Stimulated activated naive CD4-positive, alpha-beta T cell (primary cell): ENCODE data around the gene LENEP.

Experiments
- DNase-seq, 6 experiments: peaks; one replicate each; lab custom pipeline; 2025; lab: John Stamatoyannopoulos, UW

LENEP gene

DNA sequence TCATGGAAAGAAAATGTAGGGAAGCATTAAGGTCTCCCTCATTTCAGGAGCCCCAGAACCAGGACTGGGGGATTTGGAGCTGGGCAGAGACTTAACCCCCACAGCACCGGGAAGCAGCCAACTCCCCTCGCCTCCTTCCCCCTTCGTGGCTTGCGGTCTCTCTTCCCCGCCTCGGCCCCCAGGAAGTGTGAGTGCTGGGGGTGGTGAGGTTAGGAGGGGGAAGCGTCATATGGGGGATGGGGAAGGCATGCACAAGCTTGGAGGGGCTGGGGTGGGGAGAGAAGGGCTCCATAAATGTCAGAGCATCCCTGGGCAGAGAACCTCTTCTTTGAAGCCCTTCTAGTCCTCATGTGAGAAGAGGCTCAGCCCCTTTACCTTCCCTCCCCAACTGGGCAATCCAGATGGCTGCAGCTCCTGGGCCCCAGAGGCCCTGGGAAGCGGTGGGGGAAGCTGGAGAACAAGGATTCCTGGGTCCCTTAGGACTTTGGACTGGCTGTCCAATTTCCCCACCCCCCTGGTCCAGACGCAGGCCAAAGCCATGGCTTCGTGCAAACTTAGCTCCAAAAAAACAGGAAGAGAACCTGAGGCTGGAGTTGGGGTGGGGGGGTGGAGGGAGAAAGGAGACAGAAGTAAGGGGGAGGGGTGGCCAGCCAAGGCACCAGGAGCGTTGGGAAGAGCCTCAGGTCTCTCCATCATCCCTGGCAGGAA is 17.0 kb downstream of the LENEP start:
- peak in 3 of 6 experiments; percentile 13 to 31 (median 29) for DNase-seq

DNA sequence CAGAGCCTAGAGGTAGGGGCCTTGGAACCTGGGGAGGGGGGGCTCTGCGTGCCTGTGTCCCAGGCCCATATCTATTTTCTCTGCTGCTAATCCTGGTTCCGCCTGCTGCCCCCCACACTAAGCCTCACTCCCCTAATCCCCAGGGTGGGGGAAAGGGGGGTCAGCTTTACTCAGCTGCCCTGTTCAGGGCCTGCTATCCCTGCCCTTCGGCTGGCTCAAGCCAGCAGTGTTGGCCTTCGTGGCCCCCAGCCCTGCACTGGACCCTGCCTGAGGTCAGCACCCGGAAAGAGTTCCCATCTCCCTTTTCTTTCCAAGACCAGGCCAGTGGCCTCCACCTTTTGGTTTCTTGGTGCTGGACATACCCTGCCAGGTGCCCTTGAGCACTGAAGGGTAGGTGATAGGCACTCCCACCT is 17.6 kb downstream of the LENEP start:
- no peak for DNase-seq

DNA sequence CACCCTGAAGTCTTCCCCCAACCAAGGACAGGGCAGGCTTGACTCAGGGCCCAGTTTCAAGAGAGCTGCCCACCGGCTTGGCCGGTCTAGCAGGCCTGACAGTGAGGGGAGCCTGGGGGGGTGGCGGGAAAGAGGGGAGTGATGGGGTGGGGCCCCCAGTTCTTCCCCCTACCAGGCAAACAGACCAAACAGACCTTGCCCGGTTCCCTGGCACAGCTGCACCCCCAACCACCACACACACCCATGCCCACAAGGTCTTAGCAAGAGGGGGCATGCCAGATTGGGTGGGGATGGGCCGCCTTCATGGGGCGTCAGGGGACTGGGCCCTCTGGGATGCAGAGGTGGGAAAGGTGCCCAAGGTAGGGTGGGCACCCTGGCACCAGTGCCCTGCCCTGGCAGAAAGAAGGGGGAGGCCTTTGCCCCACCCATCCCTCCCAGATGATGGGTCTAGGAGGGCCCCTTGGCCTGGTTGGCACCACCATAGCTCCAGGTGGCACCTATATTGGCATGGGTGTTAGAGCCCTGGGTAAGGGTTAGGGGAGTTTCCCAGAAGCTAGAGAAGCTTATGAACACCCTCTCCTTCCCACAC is 18.1 kb downstream of the LENEP start:
- DNase-seq, result no peak

DNA sequence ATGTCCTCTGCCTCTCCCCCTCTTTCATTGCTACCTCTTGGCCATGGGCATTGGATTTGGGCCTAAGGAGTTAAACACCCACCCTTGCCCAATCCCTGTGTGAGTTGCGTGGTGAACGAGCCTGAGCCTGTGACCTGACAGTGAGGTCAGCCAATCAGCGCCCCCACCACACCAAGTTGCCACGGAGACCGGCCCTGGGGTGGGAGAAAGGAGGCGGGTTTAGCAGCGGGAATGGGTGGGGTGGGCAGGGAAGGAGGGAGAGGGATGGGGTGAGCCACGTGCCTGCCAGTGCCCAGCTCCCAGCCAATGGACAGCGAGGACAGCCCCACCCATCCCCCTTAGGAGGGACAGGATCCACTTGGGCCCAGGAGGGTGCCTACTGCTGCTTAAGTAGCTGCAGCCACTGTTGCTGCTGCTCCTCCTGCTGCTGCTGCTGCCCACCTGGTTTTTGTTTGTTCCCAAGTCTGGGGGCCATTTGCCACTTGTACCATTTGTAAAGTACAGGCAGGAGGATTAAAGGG is 18.7 kb downstream of the LENEP start:
- DNase-seq, result peak in 3 of 6 experiments; percentile 13 to 36 (median 26)

DNA sequence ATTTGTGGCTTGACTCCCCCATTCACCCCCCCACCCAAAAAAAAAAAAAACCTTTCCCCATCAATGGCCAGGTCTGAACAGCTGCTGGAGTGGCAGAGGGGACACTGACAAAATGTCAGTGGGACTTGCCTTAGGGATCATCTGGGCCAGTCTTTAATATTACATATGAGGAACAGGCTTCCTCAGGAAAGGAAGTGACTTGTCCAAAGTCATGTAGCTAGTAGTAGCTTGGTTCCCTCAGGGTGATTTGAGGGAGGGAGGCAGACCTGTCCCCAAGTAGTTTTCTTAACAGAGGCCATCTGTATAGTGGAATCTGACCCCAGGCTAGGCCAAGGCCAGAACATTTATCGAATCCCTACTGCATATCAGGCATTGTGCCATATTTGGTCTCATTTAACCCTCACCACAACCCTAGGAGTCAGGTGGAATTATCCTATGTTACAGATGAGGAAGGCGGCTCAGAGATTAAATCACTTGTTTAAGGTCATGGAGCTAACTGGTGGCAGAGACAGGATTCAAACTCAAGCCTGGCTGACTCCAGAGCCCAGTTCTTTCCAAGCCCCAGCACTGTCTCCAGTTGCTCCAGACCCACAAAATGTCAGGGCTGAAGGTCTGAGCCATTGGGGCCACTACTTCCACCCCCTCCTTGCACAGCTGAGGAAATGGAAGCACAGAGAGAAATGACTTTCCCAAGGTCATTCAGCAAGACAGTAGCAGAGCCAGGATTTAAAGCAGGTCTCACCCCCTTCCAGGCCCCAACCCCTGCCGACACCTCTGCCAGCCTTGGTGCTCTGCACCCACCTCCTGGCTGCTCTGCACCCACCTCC is 19.6 kb downstream of the LENEP start:
- peak in 1 of 6 experiments; percentile 55 for DNase-seq

DNA sequence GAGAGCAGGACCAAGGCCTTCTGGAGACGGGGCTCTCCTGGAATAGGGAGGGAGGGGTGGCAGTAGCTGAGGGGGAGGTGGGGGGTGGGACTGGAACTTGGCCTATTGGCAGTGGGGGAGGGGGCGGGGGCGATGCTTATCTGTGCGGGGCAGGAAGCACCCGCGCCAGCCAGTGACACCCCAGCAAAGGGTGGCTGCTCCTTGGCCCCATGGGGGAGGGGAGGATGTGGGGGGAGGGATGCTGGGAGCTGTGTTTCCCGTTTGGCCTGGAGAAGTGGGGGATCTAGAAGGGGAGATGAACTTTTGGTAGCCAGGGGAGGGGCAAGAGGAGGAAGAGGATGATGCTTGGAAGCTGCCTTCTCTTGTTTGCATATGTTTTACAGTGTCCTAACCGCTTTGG is 20.2 kb downstream of the LENEP start:
- peak; percentile 42 to 69 (median 55) for DNase-seq

DNA sequence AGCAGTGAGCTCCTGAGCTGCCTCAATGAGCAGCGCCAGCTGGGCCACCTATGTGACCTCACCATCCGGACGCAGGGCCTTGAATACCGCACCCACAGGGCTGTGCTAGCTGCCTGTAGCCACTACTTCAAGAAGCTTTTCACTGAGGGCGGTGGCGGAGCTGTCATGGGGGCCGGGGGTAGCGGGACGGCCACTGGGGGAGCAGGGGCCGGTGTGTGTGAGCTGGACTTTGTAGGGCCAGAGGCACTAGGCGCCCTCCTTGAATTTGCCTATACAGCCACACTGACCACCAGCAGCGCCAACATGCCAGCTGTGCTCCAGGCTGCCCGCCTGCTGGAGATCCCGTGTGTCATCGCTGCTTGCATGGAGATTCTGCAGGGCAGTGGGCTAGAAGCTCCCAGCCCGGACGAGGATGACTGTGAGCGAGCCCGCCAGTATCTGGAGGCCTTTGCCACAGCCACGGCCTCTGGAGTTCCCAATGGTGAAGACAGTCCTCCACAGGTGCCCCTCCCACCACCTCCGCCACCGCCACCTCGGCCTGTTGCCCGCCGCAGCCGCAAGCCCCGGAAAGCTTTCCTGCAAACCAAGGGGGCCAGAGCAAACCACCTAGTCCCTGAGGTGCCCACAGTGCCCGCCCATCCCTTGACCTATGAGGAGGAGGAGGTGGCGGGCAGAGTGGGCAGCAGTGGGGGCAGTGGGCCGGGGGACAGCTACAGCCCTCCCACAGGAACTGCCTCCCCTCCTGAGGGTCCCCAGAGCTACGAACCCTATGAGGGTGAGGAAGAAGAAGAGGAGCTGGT is 21.5 kb downstream of the LENEP start:
- no peak for DNase-seq

DNA sequence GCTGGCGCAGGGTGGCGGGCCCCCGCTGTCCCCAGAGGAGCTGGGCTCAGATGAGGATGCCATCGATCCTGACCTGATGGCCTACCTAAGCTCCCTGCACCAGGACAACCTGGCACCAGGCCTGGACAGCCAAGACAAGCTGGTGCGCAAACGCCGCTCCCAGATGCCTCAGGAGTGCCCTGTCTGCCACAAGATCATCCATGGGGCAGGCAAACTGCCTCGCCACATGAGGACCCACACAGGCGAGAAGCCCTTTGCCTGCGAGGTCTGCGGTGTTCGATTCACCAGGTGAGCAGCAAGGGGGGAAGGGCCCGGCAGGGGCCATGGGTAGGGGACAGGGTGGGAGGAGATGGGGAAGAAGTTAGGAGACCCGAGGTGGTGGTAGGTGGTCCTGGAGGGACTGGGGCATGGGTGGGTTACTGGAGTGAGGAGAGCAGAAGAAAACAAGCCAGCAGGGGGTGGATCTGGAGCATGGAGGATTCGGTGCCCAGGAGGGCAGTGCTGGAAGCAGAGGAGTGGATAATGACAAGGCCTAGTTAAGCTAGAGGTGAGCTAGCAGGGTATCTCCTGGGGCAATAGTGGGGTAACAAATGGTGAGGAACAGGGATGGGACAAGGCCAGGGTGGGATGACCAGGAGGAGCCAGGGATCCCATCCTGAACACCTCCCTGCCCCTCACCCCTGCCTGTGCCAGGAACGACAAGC is 22.3 kb downstream of the LENEP start:
- DNase-seq, result peak in 1 of 6 experiments; percentile 40

DNA sequence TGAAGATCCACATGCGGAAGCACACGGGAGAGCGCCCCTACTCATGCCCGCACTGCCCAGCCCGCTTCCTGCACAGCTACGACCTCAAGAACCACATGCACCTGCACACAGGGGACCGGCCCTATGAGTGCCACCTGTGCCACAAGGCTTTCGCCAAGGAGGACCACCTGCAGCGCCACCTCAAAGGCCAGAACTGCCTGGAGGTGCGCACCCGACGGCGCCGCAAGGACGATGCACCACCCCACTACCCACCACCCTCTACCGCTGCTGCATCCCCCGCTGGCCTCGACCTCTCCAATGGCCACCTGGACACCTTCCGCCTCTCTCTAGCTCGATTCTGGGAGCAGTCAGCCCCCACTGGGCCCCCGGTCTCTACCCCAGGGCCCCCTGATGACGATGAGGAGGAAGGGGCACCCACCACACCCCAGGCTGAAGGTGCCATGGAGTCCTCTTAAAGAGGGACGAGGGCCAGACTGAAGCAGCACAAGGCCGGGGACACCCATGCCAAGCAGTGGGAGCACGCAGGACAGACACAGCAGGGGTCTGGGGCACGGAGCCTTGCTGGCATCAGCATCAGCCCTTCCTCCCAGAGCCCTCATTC is 22.9 kb downstream of the LENEP start:
- DNase-seq, result peak in 3 of 6 experiments; percentile 12 to 41 (median 23)

DNA sequence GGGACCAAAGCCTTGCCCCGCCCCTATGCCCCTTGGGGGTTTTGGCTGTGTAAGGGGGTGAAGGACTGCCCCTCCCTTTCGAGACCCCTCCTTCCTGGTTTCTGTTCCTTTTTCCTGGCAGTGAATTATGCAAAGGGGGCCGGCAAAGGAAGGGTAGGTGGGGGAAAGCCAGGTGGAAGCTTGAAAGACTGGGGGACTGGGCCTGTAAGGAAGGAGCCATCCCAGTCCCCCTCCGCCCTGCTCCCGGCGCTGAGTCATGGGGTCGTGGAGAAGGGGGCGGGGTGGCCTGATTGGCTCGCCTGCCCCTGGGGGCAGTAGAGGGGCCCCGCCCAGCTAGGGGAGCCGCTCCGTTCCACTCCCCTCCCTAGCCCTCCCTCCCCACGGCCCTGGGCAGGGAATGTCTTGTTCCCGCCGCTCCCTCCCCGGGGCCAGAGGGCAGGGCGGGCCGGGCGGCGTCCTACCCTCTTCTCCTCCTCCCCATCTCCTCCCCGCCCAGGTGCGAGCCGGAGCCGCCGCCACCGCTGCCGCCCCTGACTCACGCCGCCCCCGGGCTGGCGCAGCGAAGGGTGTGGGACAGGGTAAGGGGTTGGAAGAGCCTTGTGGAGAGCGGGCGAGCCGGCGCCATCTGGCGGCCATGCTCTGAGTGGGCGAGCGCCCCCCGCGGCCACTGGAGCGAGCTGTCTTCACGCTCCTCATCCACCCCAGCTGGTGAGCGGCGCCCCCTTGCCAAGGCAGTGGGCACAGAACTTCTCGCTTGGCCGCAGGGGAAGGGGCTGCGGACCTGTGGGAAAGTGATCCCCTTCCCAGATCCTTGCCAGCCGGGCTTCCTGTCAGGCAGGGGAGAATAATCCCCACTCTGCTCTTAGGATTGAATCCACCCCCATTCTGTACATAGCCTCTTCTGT is 23.9 kb downstream of the LENEP start:
- peak; percentile 73 to 89 (median 84) for DNase-seq

DNA sequence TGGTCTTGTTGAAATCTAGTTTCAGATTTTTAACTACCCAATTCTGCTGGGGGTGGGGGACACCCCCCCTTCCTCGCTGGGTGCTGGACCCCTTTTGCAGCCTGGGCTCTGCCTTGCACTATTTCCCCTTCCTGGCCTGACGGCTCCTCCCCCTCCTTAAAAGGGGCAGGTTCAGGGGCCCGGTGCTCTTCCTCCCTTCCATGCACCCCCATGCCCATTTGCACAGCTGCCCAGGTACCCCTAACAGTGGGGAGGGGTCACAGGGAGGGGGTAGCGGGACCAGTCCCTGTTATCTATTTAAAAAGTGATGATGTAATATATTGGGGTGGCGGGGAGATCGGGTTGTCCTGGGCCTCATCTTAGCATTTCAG is 24.5 kb downstream of the LENEP start:
- no peak for DNase-seq

DNA sequence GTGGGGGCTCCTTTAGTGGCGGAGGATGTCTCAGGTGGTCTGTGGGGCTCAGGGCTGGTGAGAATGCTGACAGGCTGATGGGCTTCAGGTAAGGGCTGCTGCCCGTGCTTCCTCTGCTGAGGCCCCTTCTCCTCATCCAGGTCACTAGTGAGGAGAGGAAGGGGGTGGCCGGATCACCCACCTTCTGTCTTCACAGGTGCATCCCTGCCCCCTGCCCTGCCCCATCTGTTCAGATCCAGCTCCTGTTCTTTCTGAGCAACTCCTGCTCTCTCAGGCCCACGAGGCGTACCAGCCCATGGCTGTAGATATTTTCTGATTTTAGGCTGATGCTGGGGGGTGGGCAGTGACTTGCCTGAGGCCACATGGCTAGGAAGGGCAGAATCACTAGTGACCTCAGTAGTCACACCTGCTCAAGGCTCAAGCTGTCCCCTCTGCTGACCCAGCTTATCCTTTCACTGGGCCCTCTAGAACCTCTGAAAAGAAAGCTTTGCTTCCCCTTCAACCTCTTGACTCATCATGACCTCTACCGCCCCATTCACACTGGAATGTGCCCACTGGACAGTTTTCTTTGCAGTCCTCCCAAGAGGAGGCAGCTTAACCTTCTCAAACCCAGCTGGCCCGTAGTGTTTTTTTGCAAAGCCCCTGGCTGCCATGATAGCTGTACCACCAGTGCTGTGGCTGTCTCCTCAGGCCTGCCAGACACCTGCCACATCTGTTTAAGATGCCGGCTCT is 25.4 kb downstream of the LENEP start:
- no peak for DNase-seq

DNA sequence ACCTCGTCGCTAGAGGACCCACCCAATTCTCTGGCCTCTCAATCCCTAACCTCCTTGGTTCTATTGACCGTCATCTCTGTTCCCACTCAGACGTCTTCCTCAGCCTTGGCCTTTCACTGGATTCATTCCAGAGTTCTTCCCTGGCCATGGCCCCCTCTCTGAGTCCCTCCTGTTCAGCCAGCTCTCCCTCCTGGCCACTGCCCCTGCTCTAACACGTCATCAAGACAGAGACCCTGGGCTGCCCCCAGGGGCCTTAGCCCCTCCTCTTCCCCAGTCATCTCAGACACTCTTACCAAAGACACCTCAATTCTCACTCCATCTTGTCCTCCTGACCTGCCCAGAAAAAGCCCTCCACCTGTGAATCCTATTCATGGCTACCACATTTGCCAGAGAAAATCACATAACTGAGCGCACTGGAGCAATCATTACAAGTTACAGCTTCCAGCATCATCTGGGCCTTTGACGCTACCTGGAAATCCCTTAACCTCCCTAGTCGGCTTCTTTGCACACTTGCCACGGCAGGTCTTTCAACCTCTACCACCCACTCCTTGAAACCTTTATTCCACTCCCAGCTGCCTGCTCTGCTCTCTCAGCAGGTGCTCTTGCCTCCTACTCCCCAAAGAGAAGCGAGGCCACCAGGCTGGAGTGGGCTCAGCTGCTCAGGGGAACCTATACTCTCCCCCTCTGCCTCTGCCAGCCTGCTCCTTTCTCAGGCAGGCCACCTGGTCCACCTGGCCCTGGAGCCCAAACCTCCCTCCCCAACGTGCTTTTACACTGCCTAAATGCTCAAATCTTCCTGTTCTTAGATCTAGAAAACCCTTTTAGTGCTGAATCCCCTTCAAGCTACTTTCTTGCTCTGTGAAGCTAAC is 26.2 kb downstream of the LENEP start:
- no peak for DNase-seq

DNA sequence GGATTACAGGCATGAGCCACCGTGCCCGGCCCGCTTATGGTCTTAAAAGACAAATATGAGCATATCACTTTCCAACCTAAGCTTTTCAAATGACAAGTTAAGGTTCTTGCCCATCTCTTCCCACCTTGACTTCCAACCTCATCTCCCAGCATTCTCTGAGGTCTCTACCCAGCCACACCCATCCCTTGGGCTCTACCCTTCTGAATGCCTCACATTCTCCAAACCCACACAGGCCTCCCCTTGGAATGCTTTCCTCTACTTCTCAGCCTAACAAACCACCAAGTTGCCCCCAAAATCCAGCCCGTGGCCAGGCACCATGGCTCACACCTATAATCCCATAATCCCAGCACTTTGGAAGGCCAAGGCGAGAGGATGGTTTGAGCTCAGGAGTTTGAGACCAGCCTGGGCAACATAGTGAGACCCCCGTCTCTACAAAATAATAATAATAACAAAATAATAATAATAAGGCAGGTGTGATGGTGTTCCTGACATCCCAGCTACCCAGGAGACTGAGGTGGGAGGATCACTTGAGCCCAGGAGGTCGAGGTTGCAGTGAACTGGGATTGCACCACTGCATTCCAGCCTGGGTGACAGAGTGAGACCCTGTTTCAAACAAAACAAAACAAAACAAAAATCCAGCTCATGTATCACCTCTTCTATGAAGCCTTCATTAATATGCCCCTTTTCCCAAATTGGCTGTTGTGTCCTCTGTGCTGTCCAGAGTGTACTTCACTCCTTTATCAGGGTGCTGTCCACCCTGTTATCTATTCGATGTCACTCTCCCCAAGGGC is 28.9 kb downstream of the LENEP start:
- DNase-seq, result no peak

DNA sequence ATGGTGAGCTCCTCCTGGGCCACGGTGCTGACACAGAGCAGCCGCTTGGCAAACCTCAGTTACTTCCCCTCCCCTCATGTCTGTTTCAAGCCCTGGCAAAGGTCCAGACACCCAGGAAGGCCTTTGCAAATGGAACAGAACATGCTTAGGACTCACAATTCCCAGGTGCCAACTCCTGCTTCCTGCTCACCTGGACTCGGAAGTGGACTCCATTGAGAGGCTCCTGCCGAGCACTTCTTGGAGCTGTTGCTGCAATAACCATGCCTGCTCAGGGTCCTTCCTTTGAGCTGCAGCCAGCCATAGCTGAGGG is 29.5 kb downstream of the LENEP start:
- DNase-seq, result no peak

DNA sequence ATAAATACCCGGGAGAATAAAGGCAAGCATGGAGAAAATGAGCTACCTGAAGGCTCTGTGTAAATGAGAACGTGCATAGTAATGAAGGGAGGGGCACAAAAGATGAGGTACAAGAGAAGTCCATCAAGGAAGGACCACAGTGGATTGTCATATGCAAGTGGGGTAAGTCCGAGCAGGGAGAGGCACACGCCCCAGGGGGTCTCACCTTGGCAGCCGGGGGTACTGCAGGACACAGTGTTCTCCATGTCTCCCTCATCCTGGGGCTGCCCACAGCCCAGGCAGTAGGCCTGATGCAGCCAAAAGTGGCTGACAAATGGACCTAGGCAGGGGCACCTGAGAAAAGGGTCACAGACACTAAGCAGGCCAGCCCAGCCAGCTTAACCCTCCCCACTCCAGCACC is 30.2 kb downstream of the LENEP start:
- DNase-seq, result no peak

DNA sequence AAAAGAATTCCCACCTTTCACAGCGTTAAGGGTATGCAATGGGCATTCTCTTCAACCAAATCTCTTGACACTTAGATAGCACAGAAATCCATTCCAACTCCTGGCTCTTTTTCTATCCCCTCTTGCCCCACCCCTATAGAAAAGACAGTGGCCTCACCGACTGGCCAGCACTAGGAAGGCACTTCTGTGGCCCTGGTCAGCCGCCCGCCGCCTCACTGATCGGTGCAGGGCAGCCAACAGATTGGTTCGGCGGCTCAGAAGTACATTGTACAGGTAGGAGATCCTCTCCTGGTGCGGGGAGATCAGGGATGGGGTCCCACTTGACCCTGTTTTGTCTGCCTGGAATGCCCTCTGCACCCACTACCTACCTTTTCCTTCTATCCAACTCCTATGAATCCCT is 30.9 kb downstream of the LENEP start:
- no peak for DNase-seq
